ENCODE results near the gene CNTNAP1.
"Not testable (repeated sequence)": the region's sequence is repeated elsewhere in the genome, so short reads cannot be mapped to it uniquely, and the experiment has no call there.

Gene CNTNAP1

DNA sequence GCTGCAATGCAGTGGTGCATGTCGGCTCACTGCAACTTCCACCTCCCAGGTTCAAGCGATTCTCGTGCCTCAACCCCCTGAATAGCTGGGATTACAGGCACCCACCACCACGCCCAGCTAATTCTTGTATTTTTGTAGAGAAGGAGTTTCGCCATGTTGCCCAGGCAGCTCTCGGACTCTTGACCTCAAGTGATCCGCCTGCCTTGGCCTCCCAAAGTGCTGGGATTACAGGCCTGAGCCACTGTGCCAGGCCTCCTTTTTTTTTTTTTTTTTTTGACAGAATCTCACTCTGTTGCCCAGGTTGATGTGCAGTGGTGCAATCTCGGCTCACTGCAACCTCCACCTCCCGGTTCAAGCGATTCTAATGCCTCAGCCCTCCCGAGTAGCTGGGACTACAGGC, 60.6 kb downstream of the CNTNAP1 start:
- DNase-seq (ENCODE audit: low spot score) = not testable (repeated sequence)

DNA sequence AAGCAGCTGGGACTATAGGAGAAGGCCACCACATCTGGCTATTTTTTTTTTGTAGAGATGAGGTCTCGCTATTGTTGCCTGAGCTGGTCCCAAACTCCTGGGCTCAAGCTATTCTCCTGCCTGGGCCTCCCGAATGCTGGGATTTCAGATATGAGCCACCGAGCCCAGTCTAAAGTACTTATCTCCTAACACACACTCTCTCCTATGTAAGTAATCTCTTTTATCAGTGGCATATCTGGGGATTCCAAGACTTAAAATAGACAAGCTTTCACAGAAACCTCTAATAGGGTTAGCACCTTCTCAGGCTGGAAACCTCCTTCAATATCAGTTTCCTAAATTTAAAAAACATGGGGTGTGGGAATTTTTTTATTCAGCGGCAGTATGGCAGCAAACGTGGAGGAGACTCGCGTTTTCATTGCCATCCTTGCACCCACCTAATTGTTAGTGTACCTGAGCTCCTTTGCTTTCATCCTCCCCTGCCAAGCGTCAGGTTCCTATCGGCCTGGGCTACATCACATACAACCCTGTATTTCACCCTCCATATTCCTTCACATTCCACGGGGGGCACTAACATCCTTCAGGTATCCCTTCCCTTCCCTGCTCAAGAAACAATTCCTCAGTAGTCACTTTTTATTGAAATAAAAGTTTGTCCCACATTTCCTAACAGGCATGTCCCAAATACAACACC, 61.4 kb downstream of the CNTNAP1 start:
- peak; percentile 37 for DNase-seq (ENCODE audit: low spot score)

DNA sequence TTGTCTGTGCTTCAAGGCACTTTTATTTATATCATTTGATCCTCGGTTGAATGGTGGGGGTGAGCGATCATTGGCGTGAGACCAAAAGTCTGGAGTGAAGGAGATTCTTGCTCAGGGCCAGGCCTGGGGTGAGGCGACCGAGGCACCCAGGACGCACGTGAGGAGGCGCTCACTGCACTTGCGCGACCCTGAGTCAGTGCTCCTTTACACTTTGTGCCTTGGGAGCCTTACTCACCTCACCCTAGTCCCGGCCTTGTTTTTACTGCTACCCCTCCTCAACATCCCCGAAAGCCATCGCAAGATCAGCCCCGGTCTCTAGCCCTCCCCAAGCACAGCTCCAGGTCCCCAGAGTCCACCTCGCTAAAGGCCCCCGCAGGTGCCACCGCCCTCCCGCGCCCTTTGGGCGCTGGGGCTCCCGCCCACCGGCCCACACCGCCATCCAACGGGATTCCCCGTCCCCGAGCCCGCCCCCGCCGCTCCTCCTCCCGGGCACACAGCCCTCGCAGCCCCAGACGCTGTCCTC, 62.0 kb downstream of the CNTNAP1 start:
- peak; percentile 42 for DNase-seq (ENCODE audit: low spot score)

DNA sequence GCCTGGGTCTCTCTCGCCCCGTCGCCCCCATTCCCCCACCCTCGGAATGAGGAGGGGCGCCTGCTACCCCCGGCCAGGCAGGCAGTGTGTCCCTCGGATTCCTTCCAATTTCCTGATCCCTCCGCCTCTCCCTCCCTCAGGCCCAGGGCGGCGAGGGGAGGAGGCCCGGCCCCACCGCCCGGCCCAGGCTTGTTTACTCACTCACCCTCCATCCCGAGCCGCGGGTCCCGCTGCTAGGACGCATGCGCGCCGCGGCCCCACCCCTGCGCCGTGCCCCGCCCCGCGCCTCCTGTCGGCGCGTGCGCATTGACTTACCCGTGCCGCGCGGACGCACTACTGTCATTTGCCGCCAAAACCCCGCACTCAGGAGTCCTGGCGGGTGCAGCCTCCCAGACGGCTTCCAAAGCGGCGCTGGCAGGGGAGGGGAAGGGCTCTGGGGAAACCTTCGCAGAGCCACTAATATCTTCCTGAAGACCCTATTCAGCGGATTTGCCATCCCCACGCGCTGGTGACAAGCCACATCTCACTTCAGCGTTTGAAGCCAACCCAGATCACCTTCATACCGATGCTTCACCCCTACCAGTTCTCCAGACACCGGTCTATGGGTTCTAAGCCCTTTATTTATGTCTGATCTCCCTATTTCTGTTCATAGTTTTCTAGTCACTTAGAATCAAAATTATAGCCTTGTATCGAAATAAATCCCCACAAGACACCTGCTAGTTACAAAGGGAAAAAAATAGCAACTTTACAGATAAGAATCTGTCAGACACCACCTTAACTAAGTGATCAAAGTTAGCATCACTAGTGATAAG, 62.7 kb downstream of the CNTNAP1 start, which contains the start of gene EZH1:
EZH1 (minus strand) TSS at position 235 of the 812 bp plus-strand sequence. CDS start 16,099 bp downstream, outside the sequence.
- peak; percentile 92 for DNase-seq (ENCODE audit: low spot score)

DNA sequence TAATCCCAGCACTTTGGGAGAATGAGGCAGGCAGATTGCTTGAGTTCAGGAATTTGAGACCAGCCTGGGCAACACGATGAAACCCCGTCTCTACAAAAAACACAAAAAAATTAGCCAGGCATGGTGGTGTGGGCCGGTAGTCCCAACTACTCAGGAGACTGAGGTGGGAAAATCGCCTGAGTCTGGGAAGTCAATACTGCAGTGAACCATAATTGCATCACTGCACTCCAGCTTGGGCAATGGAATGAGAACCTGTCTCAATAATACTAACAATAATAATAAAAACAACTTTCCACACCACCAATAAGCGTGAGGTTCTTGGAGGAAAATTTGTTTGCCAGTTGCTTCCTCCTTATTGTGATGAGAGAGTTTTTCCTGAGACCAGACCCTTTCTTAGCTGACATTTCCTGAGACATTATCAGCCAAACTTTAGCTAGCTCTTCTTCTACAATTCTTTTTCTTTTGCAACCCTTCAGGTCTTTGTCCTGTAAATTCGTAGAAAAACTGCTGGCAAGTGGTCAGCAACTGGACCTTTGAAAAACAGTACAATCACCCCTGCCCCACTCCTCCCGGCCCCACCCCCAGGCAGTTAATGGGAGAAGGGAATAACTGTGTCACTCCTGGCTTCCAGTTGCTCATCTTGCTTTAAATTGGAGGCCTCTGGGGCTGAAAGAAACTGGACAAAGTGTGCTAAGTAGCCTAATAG, 66.0 kb downstream of the CNTNAP1 start:
- DNase-seq (ENCODE audit: low spot score) = no peak

DNA sequence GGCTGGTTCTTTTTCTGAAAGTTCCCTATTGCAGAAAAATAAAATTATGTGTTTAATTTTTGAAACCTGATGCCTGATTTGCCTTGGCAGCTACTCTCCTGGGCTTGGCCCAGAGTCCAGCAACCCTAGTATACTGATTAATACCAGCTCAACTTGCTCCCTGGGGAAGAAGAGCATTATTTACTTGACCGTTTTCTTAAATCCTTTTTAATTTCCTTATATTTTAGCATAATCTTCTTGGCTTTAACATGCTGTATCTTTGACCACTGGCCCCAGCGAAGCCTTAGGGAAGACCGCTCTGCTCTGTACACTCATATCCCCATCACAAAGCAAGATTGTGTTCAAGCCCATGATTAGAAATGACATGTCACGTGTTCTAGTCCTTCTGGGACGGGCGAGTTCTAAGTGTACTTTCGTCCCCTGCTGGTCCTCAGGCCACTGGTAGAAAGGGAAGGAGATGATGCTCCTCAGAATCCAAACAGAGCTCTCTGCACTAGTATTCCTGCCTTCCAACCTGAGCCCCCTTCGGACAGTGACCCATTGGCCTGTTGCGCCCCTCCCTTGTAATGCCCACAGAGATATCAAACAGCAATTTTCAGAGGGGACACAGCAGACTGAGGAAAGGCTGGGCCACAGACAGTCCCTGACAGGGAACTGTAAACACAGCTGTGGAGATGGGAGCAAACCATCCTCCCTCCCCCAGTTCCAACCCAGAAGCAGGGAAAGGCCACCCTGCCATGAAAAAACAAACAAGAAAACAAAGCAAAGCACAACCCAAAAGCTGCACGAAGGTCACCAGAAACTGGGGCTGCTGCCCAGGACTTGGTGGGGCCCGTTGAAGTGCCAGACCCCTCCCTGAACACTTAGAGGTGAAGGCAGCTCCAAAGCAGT, 66.8 kb downstream of the CNTNAP1 start:
- no peak for DNase-seq (ENCODE audit: low spot score)
